Middle frontal gyrus (tissue), 1 donor: Measurements from ENCODE around the gene MARCKSL1.

Source experiments
- DNase-seq: peaks from one replicate; pipeline ENCODE4 v3.0.0-alpha.2; 2015; ENCODE audit warnings: low spot score; ENCODE audit errors: extremely low spot score

Gene MARCKSL1

GRCh38 chr1:32352831-32353383 is 16.9 kb upstream of the MARCKSL1 start:
- no peak for DNase-seq

GRCh38 chr1:32352239-32352745 is 16.3 kb upstream of the MARCKSL1 start:
- DNase-seq, result no peak

- DNase-seq, result peak; percentile 80
Observed at GRCh38 chr1:32351399-32352238, 15.6 kb upstream of the MARCKSL1 start.

GRCh38 chr1:32350785-32351398 is 14.9 kb upstream of the MARCKSL1 start:
- DNase-seq, result no peak

GRCh38 chr1:32349211-32349708 is 13.2 kb upstream of the MARCKSL1 start:
- no peak for DNase-seq

- DNase-seq, result no peak
Observed at GRCh38 chr1:32346532-32347157, 10.6 kb upstream of the MARCKSL1 start.

- DNase-seq, result no peak
Observed at GRCh38 chr1:32345289-32345827, 9.3 kb upstream of the MARCKSL1 start.

GRCh38 chr1:32342704-32343103 is 6.7 kb upstream of the MARCKSL1 start:
- DNase-seq, result no peak

- DNase-seq, result no peak
Observed at GRCh38 chr1:32341971-32342370, 5.9 kb upstream of the MARCKSL1 start.

- DNase-seq, result no peak
Observed at GRCh38 chr1:32341186-32341757, 5.2 kb upstream of the MARCKSL1 start.

- DNase-seq, result no peak
Observed at GRCh38 chr1:32339363-32339978, 3.4 kb upstream of the MARCKSL1 start.

- no peak for DNase-seq
Observed at GRCh38 chr1:32338637-32339145, 2.7 kb upstream of the MARCKSL1 start.

GRCh38 chr1:32337855-32338636 is 2.0 kb upstream of the MARCKSL1 start:
- peak; percentile 71 for DNase-seq

- DNase-seq, result no peak
Observed at GRCh38 chr1:32336963-32337675, 1.1 kb upstream of the MARCKSL1 start.

GRCh38 chr1:32336591-32336932 is 529 bp upstream of the MARCKSL1 start:
- DNase-seq, result no peak

GRCh38 chr1:32335535-32335789 is 571 bp downstream of the MARCKSL1 start:
- no peak for DNase-seq

GRCh38 chr1:32334864-32335534 is 1.0 kb downstream of the MARCKSL1 start:
- peak; percentile 41 for DNase-seq

- DNase-seq, result no peak
Observed at GRCh38 chr1:32334274-32334861, 1.7 kb downstream of the MARCKSL1 start.
